ENCODE measurements around the gene TOMM70. TPM values are rescaled to one million over a fixed set of nuclear protein-coding genes. Genes with fewer than 3 reads are reported as not detected.

Gene TOMM70
- total and polyA plus RNA-seq, 2 of the 13 experiments (the other 11 are each of a cell fraction or from before 2014, with no cell fraction given) = 27.0 to 77.2 TPM

DNA sequence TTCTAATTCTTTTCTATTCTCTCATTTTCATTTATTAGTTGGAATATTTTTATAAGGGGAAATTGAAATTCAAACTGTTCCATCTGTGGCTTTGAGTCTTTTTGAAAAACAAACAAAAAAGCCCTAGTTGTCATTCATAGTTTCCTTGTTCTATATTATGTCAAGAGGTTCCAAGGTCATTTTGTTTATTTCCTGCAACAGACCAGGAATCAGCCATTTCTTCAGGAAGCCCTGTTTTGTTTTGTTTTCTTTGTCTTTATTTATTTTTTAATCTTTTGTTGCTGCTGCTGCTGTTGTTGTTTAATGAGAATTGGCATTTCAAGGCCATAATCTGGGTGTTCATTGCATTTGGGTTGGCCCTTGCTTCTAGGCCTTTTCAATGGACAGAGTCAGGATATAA lies 15.3 kb upstream of the TOMM70 start:
- peak overlapping the region; percentile 33; the same call in 1 of the 2 replicates for H3K4me2 ChIP-seq (ENCODE audit: low read depth, low read length)
- no peaks in the 10 kb centered on the region; a peak in 1 of 5 replicates for H3K36me3 ChIP-seq (replicated peaks in 1 of 2; ENCODE audit: control insufficient read depth in 1 of 2, insufficient read depth in 2 of 2, low read length in 2 of 2)
- ATAC-seq (no peak), FAIRE-seq (no peak), DNase-seq (ENCODE audit: low spot score) (no peak)
- TF ChIP-seq ZNF292 (CRISPR knock-in tag; IDR thresholded peaks at IDR 0.05; ENCODE audit: borderline replicate concordance, low read depth) (no peak), FOXP1 (IDR thresholded peaks at IDR 0.05) (no peak), FOXP1 (CRISPR knock-in tag; IDR thresholded peaks at IDR 0.05) (peak; percentile 51; the same call in 1 of the 2 replicates), FOXC1 (CRISPR knock-in tag; IDR thresholded peaks at IDR 0.05; ENCODE audit: borderline replicate concordance) (no peak), ZNF101 (CRISPR knock-in tag; IDR thresholded peaks at IDR 0.05; ENCODE audit: borderline replicate concordance, low read depth) (no peak), SOX13 (IDR thresholded peaks at IDR 0.05) (no peak), SOX13 (CRISPR knock-in tag; conservative IDR thresholded peaks at IDR 0.05 in 1 of 2, IDR thresholded peaks at IDR 0.05 in 1 of 2) (peak in 1 of 2 experiments; percentile 42; a peak in 1 of 4 replicates), ELF3 (CRISPR knock-in tag; IDR thresholded peaks at IDR 0.05) (peak; percentile 40; the same call in 1 of the 2 replicates), ZNF652 (CRISPR knock-in tag; IDR thresholded peaks at IDR 0.05; ENCODE audit: borderline replicate concordance, low read depth) (no peak), EP300 (IDR thresholded peaks at IDR 0.05; ENCODE audit: low read depth in 2 of 2, low read length in 2 of 2) (peak in 1 of 2 experiments; percentile 13; a peak in 1 of 4 replicates), EP300 (CRISPR knock-in tag; IDR thresholded peaks at IDR 0.05; ENCODE audit: borderline replicate concordance) (no peak), SOX5 (CRISPR knock-in tag; IDR thresholded peaks at IDR 0.05; ENCODE audit: borderline replicate concordance) (peak; percentile 63; the same call in 1 of the 2 replicates), NFIC (IDR thresholded peaks at IDR 0.05; ENCODE audit: low read length) (peak; percentile 19; the same call in 1 of the 2 replicates), SOX6 (IDR thresholded peaks at IDR 0.05) (no peak), SOX6 (CRISPR knock-in tag; IDR thresholded peaks at IDR 0.05) (0 out of 2 replicates have a peak, but pooled peaks have one; percentile 25)
- TF ChIP-seq, protein P1, sequence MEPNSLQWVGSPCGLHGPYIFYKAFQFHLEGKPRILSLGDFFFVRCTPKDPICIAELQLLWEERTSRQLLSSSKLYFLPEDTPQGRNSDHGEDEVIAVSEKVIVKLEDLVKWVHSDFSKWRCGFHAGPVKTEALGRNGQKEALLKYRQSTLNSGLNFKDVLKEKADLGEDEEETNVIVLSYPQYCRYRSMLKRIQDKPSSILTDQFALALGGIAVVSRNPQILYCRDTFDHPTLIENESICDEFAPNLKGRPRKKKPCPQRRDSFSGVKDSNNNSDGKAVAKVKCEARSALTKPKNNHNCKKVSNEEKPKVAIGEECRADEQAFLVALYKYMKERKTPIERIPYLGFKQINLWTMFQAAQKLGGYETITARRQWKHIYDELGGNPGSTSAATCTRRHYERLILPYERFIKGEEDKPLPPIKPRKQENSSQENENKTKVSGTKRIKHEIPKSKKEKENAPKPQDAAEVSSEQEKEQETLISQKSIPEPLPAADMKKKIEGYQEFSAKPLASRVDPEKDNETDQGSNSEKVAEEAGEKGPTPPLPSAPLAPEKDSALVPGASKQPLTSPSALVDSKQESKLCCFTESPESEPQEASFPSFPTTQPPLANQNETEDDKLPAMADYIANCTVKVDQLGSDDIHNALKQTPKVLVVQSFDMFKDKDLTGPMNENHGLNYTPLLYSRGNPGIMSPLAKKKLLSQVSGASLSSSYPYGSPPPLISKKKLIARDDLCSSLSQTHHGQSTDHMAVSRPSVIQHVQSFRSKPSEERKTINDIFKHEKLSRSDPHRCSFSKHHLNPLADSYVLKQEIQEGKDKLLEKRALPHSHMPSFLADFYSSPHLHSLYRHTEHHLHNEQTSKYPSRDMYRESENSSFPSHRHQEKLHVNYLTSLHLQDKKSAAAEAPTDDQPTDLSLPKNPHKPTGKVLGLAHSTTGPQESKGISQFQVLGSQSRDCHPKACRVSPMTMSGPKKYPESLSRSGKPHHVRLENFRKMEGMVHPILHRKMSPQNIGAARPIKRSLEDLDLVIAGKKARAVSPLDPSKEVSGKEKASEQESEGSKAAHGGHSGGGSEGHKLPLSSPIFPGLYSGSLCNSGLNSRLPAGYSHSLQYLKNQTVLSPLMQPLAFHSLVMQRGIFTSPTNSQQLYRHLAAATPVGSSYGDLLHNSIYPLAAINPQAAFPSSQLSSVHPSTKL (CRISPR knock-in tag; IDR thresholded peaks at IDR 0.05) = peak; percentile 22; the same call in 1 of the 2 replicates
- TF ChIP-seq, protein P2, sequence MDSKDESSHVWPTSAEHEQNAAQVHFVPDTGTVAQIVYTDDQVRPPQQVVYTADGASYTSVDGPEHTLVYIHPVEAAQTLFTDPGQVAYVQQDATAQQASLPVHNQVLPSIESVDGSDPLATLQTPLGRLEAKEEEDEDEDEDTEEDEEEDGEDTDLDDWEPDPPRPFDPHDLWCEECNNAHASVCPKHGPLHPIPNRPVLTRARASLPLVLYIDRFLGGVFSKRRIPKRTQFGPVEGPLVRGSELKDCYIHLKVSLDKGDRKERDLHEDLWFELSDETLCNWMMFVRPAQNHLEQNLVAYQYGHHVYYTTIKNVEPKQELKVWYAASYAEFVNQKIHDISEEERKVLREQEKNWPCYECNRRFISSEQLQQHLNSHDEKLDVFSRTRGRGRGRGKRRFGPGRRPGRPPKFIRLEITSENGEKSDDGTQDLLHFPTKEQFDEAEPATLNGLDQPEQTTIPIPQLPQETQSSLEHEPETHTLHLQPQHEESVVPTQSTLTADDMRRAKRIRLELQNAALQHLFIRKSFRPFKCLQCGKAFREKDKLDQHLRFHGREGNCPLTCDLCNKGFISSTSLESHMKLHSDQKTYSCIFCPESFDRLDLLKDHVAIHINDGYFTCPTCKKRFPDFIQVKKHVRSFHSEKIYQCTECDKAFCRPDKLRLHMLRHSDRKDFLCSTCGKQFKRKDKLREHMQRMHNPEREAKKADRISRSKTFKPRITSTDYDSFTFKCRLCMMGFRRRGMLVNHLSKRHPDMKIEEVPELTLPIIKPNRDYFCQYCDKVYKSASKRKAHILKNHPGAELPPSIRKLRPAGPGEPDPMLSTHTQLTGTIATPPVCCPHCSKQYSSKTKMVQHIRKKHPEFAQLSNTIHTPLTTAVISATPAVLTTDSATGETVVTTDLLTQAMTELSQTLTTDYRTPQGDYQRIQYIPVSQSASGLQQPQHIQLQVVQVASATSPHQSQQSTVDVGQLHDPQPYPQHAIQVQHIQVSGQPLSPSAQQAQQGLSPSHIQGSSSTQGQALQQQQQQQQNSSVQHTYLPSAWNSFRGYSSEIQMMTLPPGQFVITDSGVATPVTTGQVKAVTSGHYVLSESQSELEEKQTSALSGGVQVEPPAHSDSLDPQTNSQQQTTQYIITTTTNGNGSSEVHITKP (CRISPR knock-in tag; IDR thresholded peaks at IDR 0.05; ENCODE audit: low read depth) = no peak
- POLR2A ChIA-PET = interaction anchor here (0.9 kb wide), 1 partner anchor 14 kb away, joined by 3 read pairs; the partner anchor contains the start of gene LNP1
- CTCF ChIA-PET (ENCODE audit: low intra/inter-chr PET ratio, low total read pairs) = no interaction called here
- H2AFZ ChIP-seq (ENCODE audit: low read length) = no peak overlapping the region
- H3K9ac ChIP-seq (ENCODE audit: insufficient read depth, low read depth, low read length) = no peak overlapping the region
- no TSS peak for BruUV-seq (replicated peaks)
- H4K20me1 ChIP-seq (ENCODE audit: insufficient read depth, low read length) = no peaks in the 10 kb centered on the region
- H3K4me1 ChIP-seq (ENCODE audit: insufficient read depth, low read length) = peaks cover 24% of the 10 kb centered on the region
- H3K27me3 ChIP-seq (ENCODE audit: control insufficient read depth in 1 of 2, insufficient read depth in 2 of 2, low read length in 2 of 2) = no peaks in the 10 kb centered on the region
- intact Hi-C loops (cut with micrococcal nuclease; ENCODE audit: unreplicated experiment) (no loop called here), in situ Hi-C loops (cut with HindIII; ENCODE audit: extremely low pct_ligation_motif_present, low pct_unique_long_range_greater_than_20kb) (no loop called here)
- H3K9me3 ChIP-seq (ENCODE audit: low read length) = no peaks in the 10 kb centered on the region
- H3K4me3 ChIP-seq (replicated peaks in 1 of 3; ENCODE audit: insufficient read depth in 1 of 3, low read depth in 2 of 3, low read length in 3 of 3) = no peak overlapping the region
- H3K79me2 ChIP-seq (ENCODE audit: insufficient read depth, low read length) = peaks cover 10% of the 10 kb centered on the region
- H3K27ac ChIP-seq (ENCODE audit: extremely low read length, insufficient read depth, low read length) = no peak overlapping the region
